GM21367 (cell line): Measurements from ENCODE around the gene SIPA1.

Experiments
- ATAC-seq: cut with Tn5 transposase; IDR thresholded peaks from one replicate; pipeline ENCODE4 v1.9.1; 2021; ENCODE audit not compliant: unreplicated experiment

The SIPA1 gene

DNA sequence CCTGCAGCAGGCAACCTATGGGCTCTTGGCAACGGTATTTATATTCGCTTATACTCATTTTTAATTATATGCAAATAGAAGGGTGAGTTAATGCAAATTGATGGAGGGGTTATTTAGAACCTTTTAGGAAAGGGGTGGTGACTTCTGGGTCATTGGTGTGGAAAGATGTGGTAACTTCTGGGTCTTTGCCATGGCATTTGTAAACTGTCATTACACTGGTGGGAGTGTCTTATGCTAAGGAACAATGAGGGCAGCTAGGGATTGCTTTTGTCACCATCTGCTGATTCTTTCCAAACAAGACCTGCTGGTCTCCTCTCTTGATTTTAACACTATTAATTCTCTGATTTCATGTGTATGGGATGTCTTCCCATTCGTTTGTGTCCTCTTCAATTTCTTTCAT, 62.5 kb downstream of the SIPA1 start:
- no peak for ATAC-seq
